ENCODE measurements around the gene TAF4B.
"Not testable (repeated sequence)": the region's sequence is repeated elsewhere in the genome, so short reads cannot be mapped to it uniquely, and the experiment has no call there.

Gene TAF4B

DNA sequence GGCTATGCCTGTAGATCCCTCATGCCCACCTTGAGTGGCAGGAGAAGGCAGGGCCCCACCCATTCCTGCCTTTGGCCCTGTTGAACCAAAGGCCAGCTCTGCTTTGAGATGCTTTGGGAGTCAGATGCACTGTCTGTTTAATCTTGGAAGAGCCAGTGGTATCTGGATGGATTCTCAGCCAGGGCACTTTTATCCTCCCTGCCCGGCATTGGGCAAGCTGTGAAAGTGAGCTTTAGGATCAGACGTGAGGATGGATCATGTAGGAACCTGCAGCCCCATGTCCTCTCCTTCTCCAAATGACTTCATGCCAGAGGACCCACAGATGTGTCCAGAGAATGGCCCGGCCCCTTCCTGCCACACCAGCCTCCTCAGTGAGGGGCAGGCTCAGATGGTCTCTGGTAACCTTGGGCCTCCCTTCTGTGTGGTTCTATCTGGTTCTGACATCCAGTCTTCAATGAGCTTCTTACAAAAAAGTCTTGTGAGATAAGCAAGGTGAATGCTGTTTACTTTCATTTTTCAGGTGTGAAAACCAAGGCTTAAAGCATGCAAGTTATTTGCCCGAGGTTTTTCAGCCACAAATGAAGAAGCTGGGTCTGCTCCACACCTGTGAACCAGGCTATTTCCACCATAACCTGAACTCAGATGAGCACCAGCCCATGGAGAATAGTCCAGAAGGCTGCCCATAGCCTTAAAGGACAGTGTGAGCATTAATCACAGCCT, 198.3 kb downstream of the TAF4B start:
- H3K27ac Mint-ChIP-seq: no peak overlapping the region
- no peaks in the 10 kb centered on the region for H3K27me3 Mint-ChIP-seq
- no peak for DNase-seq
- H3K4me3 Mint-ChIP-seq: no peak overlapping the region
- no peaks in the 10 kb centered on the region for H3K36me3 Mint-ChIP-seq (ENCODE audit: low read depth)
- H3K4me1 Mint-ChIP-seq (ENCODE audit: low read depth): no peaks in the 10 kb centered on the region
- no peaks in the 10 kb centered on the region for H3K9me3 Mint-ChIP-seq

DNA sequence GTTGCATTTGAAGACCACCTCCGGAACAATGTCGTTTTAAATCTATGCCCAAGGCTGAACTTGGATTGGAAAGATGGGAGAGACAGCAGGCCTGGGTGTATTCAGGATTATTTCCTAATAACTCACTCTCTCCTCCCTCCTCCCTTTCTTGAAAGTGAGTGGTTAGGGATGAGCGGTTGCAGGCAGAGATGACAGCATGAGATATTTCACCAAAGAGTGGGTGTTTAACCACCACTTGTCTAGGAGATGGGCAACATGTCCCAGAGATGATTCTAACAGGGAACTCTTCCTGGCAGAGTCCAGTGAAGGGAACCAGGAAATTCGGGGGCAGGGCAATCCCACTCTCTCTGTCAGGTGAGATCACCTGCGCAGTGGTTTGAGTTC, 198.9 kb downstream of the TAF4B start:
- H3K27ac Mint-ChIP-seq: no peak overlapping the region
- DNase-seq: no peak
- H3K27me3 Mint-ChIP-seq: no peaks in the 10 kb centered on the region

DNA sequence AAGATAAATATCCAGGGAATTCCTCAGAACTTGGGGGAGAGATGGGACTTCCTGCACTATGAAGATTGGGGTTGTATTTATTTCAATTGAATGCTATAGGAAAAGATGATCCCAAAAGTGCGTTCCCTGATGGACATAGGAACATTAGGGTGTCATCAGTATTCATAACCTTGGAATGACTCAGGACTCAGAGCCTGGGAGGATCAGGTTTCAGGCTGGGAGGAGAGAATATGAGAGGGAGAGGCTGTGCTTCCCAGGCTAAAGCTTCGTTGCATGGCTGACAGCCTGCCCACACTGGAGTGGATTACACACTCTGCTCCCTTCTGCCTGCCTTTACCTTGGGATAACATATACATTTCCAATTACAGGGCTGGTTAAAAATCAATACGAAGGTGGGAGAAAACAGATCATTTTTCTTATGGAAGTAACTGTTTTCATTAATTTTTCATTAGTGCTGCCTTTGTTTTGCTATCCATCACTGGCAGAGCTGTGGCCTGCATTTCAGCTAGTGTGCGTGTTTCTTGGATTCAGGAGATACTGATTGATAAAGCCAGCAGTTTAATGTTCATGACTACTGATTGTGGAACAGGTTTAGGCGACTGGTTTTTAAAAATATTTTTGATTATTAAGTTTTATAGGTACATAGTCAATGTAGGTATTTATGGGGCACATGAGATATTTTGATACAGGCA, 203.4 kb downstream of the TAF4B start:
- Mint-ChIP-seq H3K4me1 (ENCODE audit: low read depth) (no peaks in the 10 kb centered on the region), H3K27me3 (no peaks in the 10 kb centered on the region), H3K36me3 (ENCODE audit: low read depth) (no peaks in the 10 kb centered on the region), H3K4me3 (no peak overlapping the region), H3K9me3 (no peaks in the 10 kb centered on the region), H3K27ac (no peak overlapping the region)
- DNase-seq: no peak

More for the DNA sequence above, 198.9 kb downstream of the TAF4B start:
- no peaks in the 10 kb centered on the region for H3K9me3 Mint-ChIP-seq
- H3K36me3 Mint-ChIP-seq (ENCODE audit: low read depth): no peaks in the 10 kb centered on the region
- no peaks in the 10 kb centered on the region for H3K4me1 Mint-ChIP-seq (ENCODE audit: low read depth)
- H3K4me3 Mint-ChIP-seq: no peak overlapping the region

DNA sequence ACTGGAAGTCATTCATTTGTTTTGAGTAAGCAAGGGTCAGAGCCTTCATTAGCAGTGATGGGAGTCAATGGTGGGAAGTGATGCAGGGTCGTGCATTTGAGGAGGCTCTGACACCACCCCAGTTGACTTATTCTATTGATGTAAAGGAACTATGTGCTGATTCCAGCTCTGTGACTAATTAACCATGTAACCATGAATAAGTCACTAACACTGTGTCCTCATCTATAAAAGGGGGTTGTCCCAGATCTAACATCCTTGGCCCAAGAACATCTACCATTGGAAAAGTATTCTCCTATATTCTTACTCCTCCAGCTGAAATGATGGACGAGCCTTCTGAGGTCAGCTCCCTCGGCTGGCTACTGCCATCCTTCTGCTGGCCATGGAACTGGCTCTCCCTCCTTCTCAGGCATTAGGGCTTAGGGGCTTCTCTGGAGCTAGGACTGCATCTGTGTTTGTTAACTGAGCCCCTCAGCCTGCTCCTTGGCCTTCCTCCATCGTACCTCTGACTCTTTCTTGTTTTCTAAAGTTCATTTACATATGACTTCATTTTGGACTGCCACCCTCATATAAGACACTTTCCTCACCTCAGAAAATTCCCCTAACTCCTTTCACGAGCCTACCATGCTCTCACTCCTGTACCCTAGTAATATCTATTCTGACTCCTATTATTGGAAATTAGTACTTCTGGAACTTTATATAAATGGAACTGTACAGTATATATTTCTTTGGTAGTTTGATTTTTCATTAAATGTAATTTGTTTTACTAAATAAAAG, 206.6 kb downstream of the TAF4B start:
- no peaks in the 10 kb centered on the region for H3K4me1 Mint-ChIP-seq (ENCODE audit: low read depth)
- H3K27ac Mint-ChIP-seq: no peak overlapping the region
- H3K9me3 Mint-ChIP-seq: no peaks in the 10 kb centered on the region
- no peak overlapping the region for H3K4me3 Mint-ChIP-seq
- H3K27me3 Mint-ChIP-seq: no peaks in the 10 kb centered on the region
- DNase-seq: no peak
- H3K36me3 Mint-ChIP-seq (ENCODE audit: low read depth): no peaks in the 10 kb centered on the region

DNA sequence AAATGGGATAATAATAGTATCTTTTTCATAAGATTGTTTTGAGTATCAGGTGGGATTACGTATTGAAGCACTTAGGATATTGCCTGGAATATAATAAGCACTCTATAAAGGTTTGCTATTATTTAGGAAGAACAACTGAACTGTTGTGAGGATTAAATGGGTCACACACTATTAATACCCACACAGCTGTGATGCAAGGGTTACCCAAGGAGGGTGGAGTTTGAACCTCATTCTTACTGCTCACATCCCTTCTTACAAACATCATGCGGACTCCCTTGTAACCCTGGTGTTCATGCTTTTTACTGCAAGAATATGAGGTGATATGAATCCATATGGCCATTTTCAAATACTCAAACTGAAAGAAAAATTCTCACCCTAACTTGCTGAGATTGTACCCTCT, 208.6 kb downstream of the TAF4B start:
- Mint-ChIP-seq H3K27ac (no peak overlapping the region), H3K9me3 (no peaks in the 10 kb centered on the region), H3K4me3 (no peak overlapping the region), H3K27me3 (peaks cover 5% of the 10 kb centered on the region), H3K4me1 (ENCODE audit: low read depth) (no peaks in the 10 kb centered on the region), H3K36me3 (ENCODE audit: low read depth) (no peaks in the 10 kb centered on the region)
- DNase-seq: no peak

DNA sequence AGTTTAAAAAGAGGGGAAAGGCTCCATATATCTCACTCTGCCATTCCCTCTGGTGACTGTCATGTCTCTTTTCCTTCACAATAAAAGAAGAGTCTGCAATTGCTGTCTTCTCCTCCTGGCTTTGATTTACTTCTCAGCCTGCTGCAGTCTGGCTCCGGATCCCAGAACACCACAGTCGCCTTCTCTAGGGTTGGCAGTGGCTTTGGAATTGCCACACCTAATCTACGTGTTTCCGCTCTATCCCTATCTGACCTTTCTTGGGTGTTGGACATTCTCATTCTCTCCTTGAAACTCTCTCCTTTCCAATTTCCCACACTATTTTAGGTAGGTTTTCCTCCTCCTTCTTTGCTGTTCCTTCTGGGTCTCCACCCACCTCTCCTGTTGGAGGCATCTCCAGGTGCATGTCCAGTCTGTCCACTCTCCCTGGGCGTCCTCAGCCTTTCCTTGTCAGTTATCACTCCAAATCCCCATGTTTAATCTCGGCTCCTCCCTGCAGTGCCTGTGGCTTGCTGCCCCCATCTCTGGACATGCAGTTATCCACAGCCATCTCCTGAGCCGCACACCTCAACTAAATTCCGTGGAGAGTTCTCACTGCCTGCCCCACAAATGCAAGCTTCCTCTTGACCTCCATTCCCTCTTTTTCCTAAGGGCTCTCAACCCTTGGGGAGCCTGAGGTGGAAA, 209.3 kb downstream of the TAF4B start:
- no peak for DNase-seq

DNA sequence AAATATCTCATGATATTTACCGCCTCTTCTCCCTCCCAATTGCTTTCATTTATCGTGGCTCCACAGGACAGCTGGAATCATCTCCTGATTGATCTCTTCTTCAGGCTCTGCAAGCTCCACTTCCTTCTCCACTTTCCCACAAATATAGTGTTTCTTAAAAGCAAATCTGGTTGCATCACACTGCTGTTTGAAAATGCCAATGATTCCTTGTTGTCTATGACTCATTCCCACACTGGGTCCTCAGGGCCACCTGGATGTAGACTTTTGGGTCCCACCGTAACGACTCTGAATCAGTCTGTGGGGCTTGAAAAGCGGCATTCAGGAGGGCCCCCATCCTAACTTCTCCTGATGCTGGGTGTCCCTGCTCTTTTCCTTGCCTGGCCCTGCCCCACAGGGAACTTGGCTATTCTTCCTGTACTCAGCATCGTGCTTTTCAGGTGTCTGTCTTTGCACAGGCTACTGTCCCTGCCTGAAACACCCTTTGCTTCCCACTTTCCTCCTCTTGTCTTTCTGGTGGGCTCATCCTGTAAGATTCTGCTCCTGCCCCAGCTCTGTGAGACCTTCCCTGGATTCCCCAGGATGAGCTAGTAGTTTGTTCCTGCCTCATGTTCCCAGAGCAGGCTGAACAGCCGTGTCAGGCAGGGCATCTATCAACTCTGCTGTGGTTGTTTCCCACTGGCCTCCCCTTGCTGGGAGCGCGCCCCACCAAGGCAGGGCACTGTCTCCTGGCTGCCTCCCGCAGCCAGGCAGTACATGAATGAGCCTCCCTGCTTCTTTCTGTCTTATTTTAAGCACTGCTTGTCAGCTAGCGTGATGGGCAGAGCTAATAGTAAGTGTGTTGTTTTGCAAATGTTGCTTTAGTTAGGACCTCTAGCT, 210.2 kb downstream of the TAF4B start:
- no peaks in the 10 kb centered on the region for H3K36me3 Mint-ChIP-seq (ENCODE audit: low read depth)
- H3K9me3 Mint-ChIP-seq: no peaks in the 10 kb centered on the region
- peaks cover 5% of the 10 kb centered on the region for H3K27me3 Mint-ChIP-seq
- DNase-seq: no peak
- H3K4me3 Mint-ChIP-seq: no peak overlapping the region
- H3K4me1 Mint-ChIP-seq (ENCODE audit: low read depth): no peaks in the 10 kb centered on the region
- no peak overlapping the region for H3K27ac Mint-ChIP-seq

More for the DNA sequence above, 209.3 kb downstream of the TAF4B start:
- Mint-ChIP-seq H3K9me3 (no peaks in the 10 kb centered on the region), H3K4me1 (ENCODE audit: low read depth) (no peaks in the 10 kb centered on the region), H3K4me3 (no peak overlapping the region), H3K36me3 (ENCODE audit: low read depth) (no peaks in the 10 kb centered on the region), H3K27me3 (peaks cover 5% of the 10 kb centered on the region), H3K27ac (no peak overlapping the region)

DNA sequence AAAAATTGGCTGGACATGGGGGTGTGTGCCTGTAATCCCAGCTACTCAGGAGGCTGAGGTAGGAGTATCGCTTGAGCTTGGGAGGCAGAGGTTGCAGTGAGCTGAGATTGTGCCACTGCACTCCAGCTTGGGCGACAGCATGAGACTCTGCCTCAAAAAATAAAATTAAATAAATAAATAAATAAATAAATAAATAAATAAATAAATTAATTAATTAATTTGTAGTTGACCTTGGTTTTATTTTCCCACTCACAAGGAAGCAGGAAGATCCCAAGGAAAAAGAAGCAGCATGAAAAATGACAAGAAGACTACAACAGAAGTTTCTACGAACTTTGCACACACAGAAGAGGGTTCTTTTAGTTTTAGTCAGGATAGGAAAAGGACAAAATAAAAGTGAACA, 211.4 kb downstream of the TAF4B start:
- H3K9me3 Mint-ChIP-seq; H3K27me3 Mint-ChIP-seq; H3K36me3 Mint-ChIP-seq (ENCODE audit: low read depth); H3K4me1 Mint-ChIP-seq (ENCODE audit: low read depth); H3K4me3 Mint-ChIP-seq; H3K27ac Mint-ChIP-seq; DNase-seq: not testable (repeated sequence)

DNA sequence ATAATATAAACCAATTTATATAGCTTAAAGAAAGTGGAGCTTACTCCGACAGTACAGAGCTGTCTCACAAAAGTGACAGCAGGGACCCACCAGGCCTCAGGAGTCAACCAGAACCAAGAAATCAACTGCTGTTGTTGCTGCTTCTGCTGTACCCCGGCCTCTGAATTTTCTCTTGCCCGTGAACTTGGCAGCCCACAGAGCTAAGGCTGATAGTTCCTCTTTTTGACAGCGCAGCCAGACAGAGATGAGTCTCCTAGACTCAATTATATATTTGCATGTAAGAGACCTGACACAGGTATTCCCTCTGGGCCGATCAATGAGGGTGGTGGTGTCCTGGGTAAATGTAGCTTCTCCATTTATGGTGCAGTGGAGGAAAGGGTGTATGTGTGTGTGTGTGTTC, 212.7 kb downstream of the TAF4B start:
- Mint-ChIP-seq H3K9me3 (no peaks in the 10 kb centered on the region), H3K27ac (no peak overlapping the region), H3K36me3 (ENCODE audit: low read depth) (no peaks in the 10 kb centered on the region), H3K4me3 (no peak overlapping the region), H3K27me3 (peaks cover 7% of the 10 kb centered on the region), H3K4me1 (ENCODE audit: low read depth) (no peaks in the 10 kb centered on the region)
- DNase-seq: no peak

DNA sequence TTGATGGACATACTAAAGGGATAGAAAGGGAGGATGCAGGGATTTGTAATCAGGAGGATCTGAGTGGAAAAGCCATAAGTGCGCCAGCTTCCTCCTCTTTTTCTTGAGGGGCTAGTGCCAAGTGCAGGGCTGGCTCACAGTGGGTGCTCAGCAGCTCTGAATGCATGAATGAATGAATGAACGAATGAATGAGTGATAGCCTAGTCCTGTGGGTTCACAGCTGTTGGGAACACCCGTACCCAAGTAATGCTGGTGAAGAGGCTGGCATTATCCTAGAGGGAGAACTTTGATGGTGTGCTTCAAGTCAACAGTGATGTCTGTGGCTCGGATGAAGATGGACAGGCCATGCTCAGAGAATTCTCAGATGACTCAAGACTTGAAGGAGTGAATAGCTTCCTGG, 213.3 kb downstream of the TAF4B start:
- Mint-ChIP-seq H3K27me3 (peaks cover 8% of the 10 kb centered on the region), H3K9me3 (no peaks in the 10 kb centered on the region), H3K4me1 (ENCODE audit: low read depth) (no peaks in the 10 kb centered on the region), H3K36me3 (ENCODE audit: low read depth) (no peaks in the 10 kb centered on the region), H3K4me3 (no peak overlapping the region), H3K27ac (no peak overlapping the region)
- no peak for DNase-seq

DNA sequence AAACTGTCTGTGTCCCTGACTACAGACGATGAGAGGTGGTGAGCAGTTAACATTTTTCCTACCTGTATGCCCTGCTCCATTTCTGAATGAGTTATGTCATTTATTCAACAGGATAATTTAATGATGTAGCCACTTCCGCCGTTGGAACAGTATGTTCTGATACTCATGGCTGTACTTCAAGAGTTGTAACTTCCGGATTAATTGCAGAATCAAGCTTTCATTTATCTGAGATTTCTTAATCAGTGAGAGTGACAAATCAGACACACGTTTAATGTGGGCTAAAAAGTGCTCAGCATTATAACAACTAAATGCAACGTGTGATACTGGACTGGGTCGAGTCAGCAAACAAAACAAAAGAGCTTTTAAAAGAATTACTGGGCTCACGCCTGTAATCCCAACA, 214.4 kb downstream of the TAF4B start:
- Mint-ChIP-seq H3K36me3 (ENCODE audit: low read depth) (no peaks in the 10 kb centered on the region), H3K9me3 (no peaks in the 10 kb centered on the region), H3K4me3 (no peak overlapping the region), H3K27me3 (peaks cover 11% of the 10 kb centered on the region), H3K4me1 (ENCODE audit: low read depth) (no peaks in the 10 kb centered on the region), H3K27ac (no peak overlapping the region)
- no peak for DNase-seq

Measured in activated T-cell treated with anti-CD3 and anti-CD28 coated beads, Interleukin-2, amount 50 U/mL, for 24 hours (primary cell).